ENCODE data around the gene ZBBX. TPM values are rescaled to one million over a fixed set of nuclear protein-coding genes. Genes with fewer than 3 reads are reported as not detected.

The ZBBX gene
- total and polyA plus RNA-seq, 2 of the 4 experiments (the other 2 are of a cell fraction) = not detected

DNA sequence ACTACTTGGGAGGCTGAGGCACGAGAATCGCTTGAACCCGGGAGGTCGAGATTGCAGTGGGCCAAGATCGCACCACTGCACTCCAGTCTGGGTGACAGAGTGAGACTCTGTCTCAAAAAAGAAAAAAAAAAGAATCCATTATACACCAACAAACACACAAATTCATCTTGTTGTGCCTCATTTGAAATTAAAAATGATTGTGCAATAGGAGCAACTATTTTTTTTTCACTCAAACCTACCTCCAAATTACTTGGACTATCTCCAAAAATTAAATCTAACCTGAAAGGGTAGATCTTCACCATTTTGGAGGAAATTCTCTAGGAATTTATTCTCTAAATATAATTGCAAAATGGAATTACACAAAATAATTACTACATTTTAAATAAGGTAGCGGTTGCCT, 4.6 kb downstream of the ZBBX start:
- no peaks in the 10 kb centered on the region for H3K4me1 ChIP-seq (ENCODE audit: control insufficient read depth, insufficient read depth, low read length)
- BruUV-seq (replicated peaks) = no TSS peak
- no CpG with 5 or more reads among the region's 6 CpGs for WGBS, 2 experiments (ENCODE audit: extremely low coverage in 2 of 2, insufficient read length in 1 of 2)

More for the DNA sequence above, 4.6 kb downstream of the ZBBX start:
- DNase-seq (no peak), ATAC-seq (ENCODE audit: low read depth) (no peak)
- Histone ChIP-seq H4K5ac (ENCODE audit: low read depth, low read length) (no peak overlapping the region), H2BK20ac (ENCODE audit: low read depth, low read length) (no peak overlapping the region), H2AK9ac (replicated peaks; ENCODE audit: low read depth, low read length, poor library complexity) (no peak overlapping the region), H2BK5ac (ENCODE audit: low read depth, low read length, poor library complexity, severe bottlenecking) (no peak overlapping the region), H3K27me3 (ENCODE audit: control insufficient read depth, insufficient read depth, low read length) (no peaks in the 10 kb centered on the region), H3K9me3 (ENCODE audit: control insufficient read depth, insufficient read depth, low read length) (no peaks in the 10 kb centered on the region), H3K4me2 (ENCODE audit: low read depth, low read length) (no peak overlapping the region), H4K91ac (ENCODE audit: insufficient read depth, low read depth, low read length) (no peak overlapping the region), H3K9me1 (ENCODE audit: insufficient read depth, low read length) (no peaks in the 10 kb centered on the region), H3K4me3 (ENCODE audit: insufficient read depth, low read depth, low read length) (no peak overlapping the region), H3K14ac (replicated peaks; ENCODE audit: low read depth, low read length) (no peak overlapping the region), H3K18ac (ENCODE audit: low read depth, low read length) (no peak overlapping the region), H4K20me1 (ENCODE audit: insufficient read depth, low read length) (no peaks in the 10 kb centered on the region), H2BK15ac (ENCODE audit: low read depth, low read length) (no peak overlapping the region), H2AFZ (replicated peaks; ENCODE audit: low read length, poor library complexity) (no peak overlapping the region), H3K23ac (ENCODE audit: low read depth, low read length) (no peak overlapping the region), H3K4ac (ENCODE audit: low read depth, low read length) (no peak overlapping the region), H3K79me1 (ENCODE audit: low read depth in 1 of 2, low read length in 2 of 2) (no peaks in the 10 kb centered on the region), H3K56ac (ENCODE audit: extremely low read depth, insufficient read depth, low read length) (no peak overlapping the region), H3K36me3 (ENCODE audit: control insufficient read depth, insufficient read depth, low read length) (no peaks in the 10 kb centered on the region), H2AK5ac (ENCODE audit: low read depth, low read length) (no peak overlapping the region), H2BK120ac (ENCODE audit: low read depth, low read length) (no peak overlapping the region), H3K27ac (ENCODE audit: insufficient read depth, low read length) (no peak overlapping the region), H3K9ac (ENCODE audit: low read depth, low read length) (no peak overlapping the region), H4K8ac (ENCODE audit: low read depth in 2 of 2, low read length in 2 of 2) (no peak overlapping the region)
- ChIA-PET POLR2A (ENCODE audit: unreplicated experiment) (no interaction called here), CTCF (no interaction called here)
- TF ChIP-seq, protein P1, sequence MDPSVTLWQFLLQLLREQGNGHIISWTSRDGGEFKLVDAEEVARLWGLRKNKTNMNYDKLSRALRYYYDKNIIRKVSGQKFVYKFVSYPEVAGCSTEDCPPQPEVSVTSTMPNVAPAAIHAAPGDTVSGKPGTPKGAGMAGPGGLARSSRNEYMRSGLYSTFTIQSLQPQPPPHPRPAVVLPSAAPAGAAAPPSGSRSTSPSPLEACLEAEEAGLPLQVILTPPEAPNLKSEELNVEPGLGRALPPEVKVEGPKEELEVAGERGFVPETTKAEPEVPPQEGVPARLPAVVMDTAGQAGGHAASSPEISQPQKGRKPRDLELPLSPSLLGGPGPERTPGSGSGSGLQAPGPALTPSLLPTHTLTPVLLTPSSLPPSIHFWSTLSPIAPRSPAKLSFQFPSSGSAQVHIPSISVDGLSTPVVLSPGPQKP (IDR thresholded peaks at IDR 0.05; ENCODE audit: borderline replicate concordance, low read depth, low read length) = no peak
- TF ChIP-seq CEBPB (IDR thresholded peaks at IDR 0.05; ENCODE audit: low read depth, low read length) = peak; percentile 60
- TF ChIP-seq, protein P2, sequence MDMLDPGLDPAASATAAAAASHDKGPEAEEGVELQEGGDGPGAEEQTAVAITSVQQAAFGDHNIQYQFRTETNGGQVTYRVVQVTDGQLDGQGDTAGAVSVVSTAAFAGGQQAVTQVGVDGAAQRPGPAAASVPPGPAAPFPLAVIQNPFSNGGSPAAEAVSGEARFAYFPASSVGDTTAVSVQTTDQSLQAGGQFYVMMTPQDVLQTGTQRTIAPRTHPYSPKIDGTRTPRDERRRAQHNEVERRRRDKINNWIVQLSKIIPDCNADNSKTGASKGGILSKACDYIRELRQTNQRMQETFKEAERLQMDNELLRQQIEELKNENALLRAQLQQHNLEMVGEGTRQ (IDR thresholded peaks at IDR 0.05; ENCODE audit: low read depth, low read length) = no peak
- TF ChIP-seq, protein P3, sequence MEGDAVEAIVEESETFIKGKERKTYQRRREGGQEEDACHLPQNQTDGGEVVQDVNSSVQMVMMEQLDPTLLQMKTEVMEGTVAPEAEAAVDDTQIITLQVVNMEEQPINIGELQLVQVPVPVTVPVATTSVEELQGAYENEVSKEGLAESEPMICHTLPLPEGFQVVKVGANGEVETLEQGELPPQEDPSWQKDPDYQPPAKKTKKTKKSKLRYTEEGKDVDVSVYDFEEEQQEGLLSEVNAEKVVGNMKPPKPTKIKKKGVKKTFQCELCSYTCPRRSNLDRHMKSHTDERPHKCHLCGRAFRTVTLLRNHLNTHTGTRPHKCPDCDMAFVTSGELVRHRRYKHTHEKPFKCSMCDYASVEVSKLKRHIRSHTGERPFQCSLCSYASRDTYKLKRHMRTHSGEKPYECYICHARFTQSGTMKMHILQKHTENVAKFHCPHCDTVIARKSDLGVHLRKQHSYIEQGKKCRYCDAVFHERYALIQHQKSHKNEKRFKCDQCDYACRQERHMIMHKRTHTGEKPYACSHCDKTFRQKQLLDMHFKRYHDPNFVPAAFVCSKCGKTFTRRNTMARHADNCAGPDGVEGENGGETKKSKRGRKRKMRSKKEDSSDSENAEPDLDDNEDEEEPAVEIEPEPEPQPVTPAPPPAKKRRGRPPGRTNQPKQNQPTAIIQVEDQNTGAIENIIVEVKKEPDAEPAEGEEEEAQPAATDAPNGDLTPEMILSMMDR (conservative IDR thresholded peaks at IDR 0.05; ENCODE audit: low read depth, low read length) = no peak
- no peak for TF ChIP-seq RCOR1 (IDR thresholded peaks at IDR 0.05; ENCODE audit: insufficient replicate concordance, low read length)
- no peak for TF ChIP-seq SMC3 (IDR thresholded peaks at IDR 0.05; ENCODE audit: low read depth, low read length)
- intact Hi-C loops (cut with micrococcal nuclease) (no loop called here), dilution Hi-C loops (cut with HindIII; ENCODE audit: low sequenced_read_pairs, unreplicated experiment) (no loop called here), in situ Hi-C loops (cut with MboI; ENCODE audit: low sequenced_read_pairs) (loop anchor here (10.0 kb wide), 1 partner anchor 509 kb away; no protein-coding TSS in a partner anchor)
